A549 (cell line): ENCODE measurements around the gene CISH. TPM values are rescaled to one million over a fixed set of nuclear protein-coding genes. Genes with fewer than 3 reads are reported as not detected.

Experiments
- ATAC-seq, 2 experiments: fragments of 200-7000 bp in 1 of 2; fragments of >200 bp in 1 of 2; cut with Nextera tagmentation in 1 of 2; cut with Tn5 transposase in 1 of 2; 3 replicates each; pipeline versions ENCODE4 v1.8.0 to v1.9.1; 2018 to 2020; ENCODE audit warnings: mild to moderate bottlenecking in 1 of 2, moderate library complexity in 1 of 2
- CTCF ChIA-PET: fragments of 300-600 bp; sonication (Branson Sonifier 250); formaldehyde crosslinking; extraction: SDS; loops from one replicate; lab custom pipeline; 2021; ENCODE audit warnings: antibody characterized with exemption, inconsistent platforms; lab: Yijun Ruan, JAX
- POLR2A ChIA-PET: fragments of 350-600 bp; formaldehyde crosslinking; extraction: SDS; loops from one replicate; lab custom pipeline; 2021; ENCODE audit warnings: antibody characterized with exemption, inconsistent platforms; lab: Yijun Ruan, JAX
- DNase-seq, 2 experiments: peaks; one replicate each; pipeline versions ENCODE4 v3.0.0 to v3.0.0-alpha.2; 2011 to 2016; ENCODE audit warnings: low read depth in 1 of 2, low spot score in 1 of 2
- FAIRE-seq: peaks from 2 replicates; lab custom pipeline; 2011; peaks lifted over from hg19 to GRCh38; lab: Jason Lieb, UNC
- H3K27ac ChIP-seq, 2 experiments: fragments of >200 bp; sonication (Bioruptor Twin); formaldehyde crosslinking; 3 replicates each; pipeline ENCODE4 v1.5.1; 2016 to 2017
- H3K4me1 ChIP-seq: fragments of >200 bp; sonication (Bioruptor Twin); formaldehyde crosslinking; 3 replicates; pipeline ENCODE4 v1.6.1; 2016
- H3K4me2 ChIP-seq: fragments of >200 bp; sonication (Bioruptor Twin); formaldehyde crosslinking; 3 replicates; pipeline ENCODE4 v1.6.1; 2016
- H3K4me3 ChIP-seq: fragments of >200 bp; sonication (Bioruptor Twin); formaldehyde crosslinking; 3 replicates; pipeline ENCODE4 v1.5.1; 2016
- H3K9me3 ChIP-seq: fragments of >200 bp; sonication (Bioruptor Twin); formaldehyde crosslinking; 3 replicates; pipeline ENCODE4 v1.6.1; 2016
- BHLHE40 ChIP-seq: IDR thresholded peaks from 2 replicates; pipeline ENCODE4 v1.6.1; 2012; ENCODE audit warnings: low read depth, low read length, inconsistent platforms
- CHD4 ChIP-seq: fragments of 200-600 bp; sonication (generic); IDR thresholded peaks from 2 replicates; pipeline ENCODE4 v1.6.1; 2016; ENCODE audit warnings: antibody characterized with exemption, mild to moderate bottlenecking, borderline replicate concordance
- EP300 ChIP-seq, 2 experiments: fragments of >200 bp; sonication (Bioruptor Twin); formaldehyde crosslinking; IDR thresholded peaks; 2 replicates in 1 of 2; 3 replicates in 1 of 2; pipeline ENCODE4 v1.6.1; 2016 to 2017
- ESRRA ChIP-seq: fragments of 150-350 bp; IDR thresholded peaks from 2 replicates; pipeline ENCODE4 v1.6.1; 2014; ENCODE audit warnings: mild to moderate bottlenecking, low read length, borderline replicate concordance
- FOXS1 ChIP-seq: fragments of 250-450 bp; sonication (Bioruptor Pico); IDR thresholded peaks from 2 replicates; pipeline ENCODE4 v1.5.0; 2020; ENCODE audit warnings: mild to moderate bottlenecking, moderate library complexity
- HDAC2 ChIP-seq: fragments of 200-600 bp; sonication (generic); IDR thresholded peaks from 2 replicates; pipeline ENCODE4 v1.6.1; 2016
- HEYL ChIP-seq: fragments of 250-450 bp; sonication (Bioruptor Pico); IDR thresholded peaks from 2 replicates; pipeline ENCODE4 v1.8.0; 2021; ENCODE audit warnings: mild to moderate bottlenecking, moderate library complexity
- HOXA7 ChIP-seq: fragments of 250-450 bp; sonication (Bioruptor Pico); IDR thresholded peaks from 2 replicates; pipeline ENCODE4 v1.5.0; 2020; ENCODE audit warnings: mild to moderate bottlenecking, moderate library complexity
- KDM1A ChIP-seq: fragments of 200-600 bp; sonication (generic); IDR thresholded peaks from 2 replicates; pipeline ENCODE4 v1.6.1; 2016; ENCODE audit warnings: low read depth, mild to moderate bottlenecking
- KDM5A ChIP-seq: fragments of 200-600 bp; sonication (generic); IDR thresholded peaks from 2 replicates; pipeline ENCODE4 v1.6.1; 2016; ENCODE audit warnings: antibody characterized with exemption, mild to moderate bottlenecking
- MAFK ChIP-seq: fragments of 450-650 bp; IDR thresholded peaks from 2 replicates; pipeline ENCODE4 v1.6.1; 2014; ENCODE audit not compliant: partially characterized antibody
- PHF8 ChIP-seq: fragments of 200-600 bp; sonication (generic); IDR thresholded peaks from 2 replicates; pipeline ENCODE4 v1.6.1; 2016; ENCODE audit warnings: low read depth, mild to moderate bottlenecking, antibody characterized with exemption, moderate library complexity, borderline replicate concordance
- POLR2A ChIP-seq: IDR thresholded peaks from 2 replicates; pipeline ENCODE4 v1.6.1; 2012; ENCODE audit warnings: mild to moderate bottlenecking, low read length
- RNF2 ChIP-seq: fragments of 200-600 bp; sonication (generic); IDR thresholded peaks from 2 replicates; pipeline ENCODE4 v1.6.1; 2016; ENCODE audit warnings: low read depth, mild to moderate bottlenecking, antibody characterized with exemption, moderate library complexity, borderline replicate concordance
- SMC3 ChIP-seq: fragments of >200 bp; sonication (Bioruptor Twin); formaldehyde crosslinking; IDR thresholded peaks from 3 replicates; pipeline ENCODE4 v1.6.1; 2018; ENCODE audit warnings: inconsistent platforms
- TFCP2L1 ChIP-seq: fragments of 250-450 bp; sonication (Bioruptor Pico); IDR thresholded peaks from 2 replicates; pipeline ENCODE4 v1.5.0; 2021; ENCODE audit warnings: mild to moderate bottlenecking
- TP53 ChIP-seq: fragments of 250-450 bp; sonication (Bioruptor Pico); IDR thresholded peaks from 2 replicates; pipeline ENCODE4 v1.5.0; 2021; ENCODE audit warnings: mild to moderate bottlenecking, moderate library complexity
- ZNF302 ChIP-seq: fragments of 250-450 bp; sonication (Bioruptor Pico); IDR thresholded peaks from 2 replicates; pipeline ENCODE4 v1.9.0; 2021; ENCODE audit warnings: inconsistent platforms, mild to moderate bottlenecking, moderate library complexity
- ZSCAN20 ChIP-seq: fragments of 250-450 bp; sonication (Bioruptor Pico); IDR thresholded peaks from 2 replicates; pipeline ENCODE4 v1.8.0; 2022; ENCODE audit warnings: mild to moderate bottlenecking, moderate library complexity
- WGBS: methylation state at CpG from one replicate; pipeline ENCODE4 v1.1.6; 2017; ENCODE audit errors: missing lambda C conversion rate; 5-methylcytosine and 5-hydroxymethylcytosine counted together
- polyA plus RNA-seq, 4 experiments: library from polyadenylated mRNA; depleted of rRNA in 3 of 4; stranded (reverse); fragments of >200 nt; fragmentation: RNase III in 1 of 4; extraction: RNeasy Plus Mini Kit Qiagen cat#74134 plus additional on column Dnase treatment in 1 of 4; gene quantifications; 2 replicates in 3 of 4; 3 replicates in 1 of 4; pipeline ENCODE4 v1.2.3, GENCODE V29; 2011 to 2017
- TF ChIP-seq, protein P1 (sequence below): IDR thresholded peaks from 2 replicates; pipeline ENCODE4 v1.6.1; 2012
- TF ChIP-seq, protein P2 (sequence below): fragments of >200 bp; sonication (Bioruptor Twin); formaldehyde crosslinking; IDR thresholded peaks from 2 replicates; pipeline ENCODE4 v1.6.1; 2016
- TF ChIP-seq, protein P3 (sequence below): fragments of 450-650 bp; IDR thresholded peaks from 2 replicates; pipeline ENCODE4 v1.6.1; 2014; ENCODE audit warnings: antibody characterized with exemption
- TF ChIP-seq, protein P4 (sequence below): IDR thresholded peaks from 2 replicates; pipeline ENCODE4 v1.6.1; 2012
- TF ChIP-seq, protein P5 (sequence below): IDR thresholded peaks from 2 replicates; pipeline ENCODE4 v1.6.1; 2012; ENCODE audit warnings: low read depth, borderline replicate concordance

CISH gene
- polyA plus RNA-seq, 2 of the 4 experiments (the other 2 are of a cell fraction) = 0.43 to 0.68 TPM

DNA sequence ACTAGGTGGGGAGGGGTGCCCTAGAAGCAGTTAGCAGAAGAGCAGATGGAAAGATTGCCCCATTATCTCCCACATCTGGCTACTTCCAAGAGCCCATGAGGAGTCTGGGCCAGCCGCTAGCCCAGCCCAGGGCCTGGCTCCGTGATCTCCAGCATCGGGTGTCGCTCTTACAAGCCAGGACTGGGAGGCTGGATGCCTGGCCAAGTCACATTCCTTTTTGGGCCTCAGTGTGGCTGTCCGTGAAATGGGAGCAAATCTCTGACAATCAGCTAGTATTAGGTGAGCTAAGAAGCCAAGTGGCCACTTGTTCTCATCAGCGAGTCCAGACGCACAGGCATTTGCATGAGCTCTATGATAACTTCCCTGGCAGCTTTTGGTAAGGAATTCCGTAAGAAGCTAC, 39.9 kb upstream of the CISH start:
- Histone ChIP-seq H3K9me3 (no peaks in the 10 kb centered on the region), H3K4me3 (no peak overlapping the region), H3K4me2 (no peak overlapping the region), H3K27ac (no peak overlapping the region), H3K4me1 (no peaks in the 10 kb centered on the region)
- POLR2A ChIA-PET = no interaction called here
- no peak for FAIRE-seq
- 93% methylated on average over 6 of the region's 8 CpGs for WGBS
- ATAC-seq = no peak
- no peak for DNase-seq
- CTCF ChIA-PET = no interaction called here
- TF ChIP-seq POLR2A (no peak), ZNF302 (CRISPR knock-in tag) (no peak), TFCP2L1 (CRISPR knock-in tag) (no peak), KDM1A (no peak), RNF2 (no peak), FOXS1 (CRISPR knock-in tag) (no peak), ZSCAN20 (no peak), BHLHE40 (no peak)
- TF ChIP-seq, protein P1, sequence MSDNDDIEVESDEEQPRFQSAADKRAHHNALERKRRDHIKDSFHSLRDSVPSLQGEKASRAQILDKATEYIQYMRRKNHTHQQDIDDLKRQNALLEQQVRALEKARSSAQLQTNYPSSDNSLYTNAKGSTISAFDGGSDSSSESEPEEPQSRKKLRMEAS = no peak
- TF ChIP-seq, protein P2, sequence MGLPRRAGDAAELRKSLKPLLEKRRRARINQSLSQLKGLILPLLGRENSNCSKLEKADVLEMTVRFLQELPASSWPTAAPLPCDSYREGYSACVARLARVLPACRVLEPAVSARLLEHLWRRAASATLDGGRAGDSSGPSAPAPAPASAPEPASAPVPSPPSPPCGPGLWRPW = no peak

DNA sequence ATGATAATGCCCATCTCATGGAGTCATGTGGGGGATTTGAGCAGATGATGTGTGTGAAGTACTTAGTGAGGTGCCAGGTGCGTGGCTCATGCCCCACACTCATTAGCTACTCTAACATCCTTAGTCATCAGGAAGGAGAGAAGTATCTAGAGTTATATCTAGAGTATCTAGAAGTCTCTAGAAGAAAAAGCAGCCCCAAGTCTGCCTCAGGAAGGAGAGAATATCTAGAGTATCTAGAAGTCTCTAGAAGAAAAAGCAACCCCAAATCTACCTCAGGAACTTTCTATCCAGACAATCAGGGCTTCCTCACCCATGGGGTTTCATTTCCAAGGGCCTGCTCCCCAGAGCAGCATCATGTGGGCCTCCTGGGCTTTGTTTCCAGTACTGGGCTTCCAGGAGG, 38.4 kb upstream of the CISH start:
- FAIRE-seq = no peak
- TF ChIP-seq SMC3 (no peak), PHF8 (no peak), MAFK (no peak), CHD4 (no peak), TP53 (no peak), EP300 (IDR thresholded peaks at IDR 0.05) (no peak), HOXA7 (CRISPR knock-in tag) (no peak), HDAC2 (no peak), KDM5A (no peak), FOXS1 (CRISPR knock-in tag) (no peak), ESRRA (no peak), RNF2 (no peak), HEYL (CRISPR knock-in tag) (no peak)
- TF ChIP-seq, protein P3, sequence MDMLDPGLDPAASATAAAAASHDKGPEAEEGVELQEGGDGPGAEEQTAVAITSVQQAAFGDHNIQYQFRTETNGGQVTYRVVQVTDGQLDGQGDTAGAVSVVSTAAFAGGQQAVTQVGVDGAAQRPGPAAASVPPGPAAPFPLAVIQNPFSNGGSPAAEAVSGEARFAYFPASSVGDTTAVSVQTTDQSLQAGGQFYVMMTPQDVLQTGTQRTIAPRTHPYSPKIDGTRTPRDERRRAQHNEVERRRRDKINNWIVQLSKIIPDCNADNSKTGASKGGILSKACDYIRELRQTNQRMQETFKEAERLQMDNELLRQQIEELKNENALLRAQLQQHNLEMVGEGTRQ = no peak
- TF ChIP-seq, protein P4, sequence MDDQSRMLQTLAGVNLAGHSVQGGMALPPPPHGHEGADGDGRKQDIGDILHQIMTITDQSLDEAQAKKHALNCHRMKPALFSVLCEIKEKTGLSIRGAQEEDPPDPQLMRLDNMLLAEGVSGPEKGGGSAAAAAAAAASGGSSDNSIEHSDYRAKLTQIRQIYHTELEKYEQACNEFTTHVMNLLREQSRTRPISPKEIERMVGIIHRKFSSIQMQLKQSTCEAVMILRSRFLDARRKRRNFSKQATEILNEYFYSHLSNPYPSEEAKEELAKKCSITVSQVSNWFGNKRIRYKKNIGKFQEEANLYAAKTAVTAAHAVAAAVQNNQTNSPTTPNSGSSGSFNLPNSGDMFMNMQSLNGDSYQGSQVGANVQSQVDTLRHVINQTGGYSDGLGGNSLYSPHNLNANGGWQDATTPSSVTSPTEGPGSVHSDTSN = no peak
- TF ChIP-seq, protein P2 = no peak
- TF ChIP-seq, protein P5, sequence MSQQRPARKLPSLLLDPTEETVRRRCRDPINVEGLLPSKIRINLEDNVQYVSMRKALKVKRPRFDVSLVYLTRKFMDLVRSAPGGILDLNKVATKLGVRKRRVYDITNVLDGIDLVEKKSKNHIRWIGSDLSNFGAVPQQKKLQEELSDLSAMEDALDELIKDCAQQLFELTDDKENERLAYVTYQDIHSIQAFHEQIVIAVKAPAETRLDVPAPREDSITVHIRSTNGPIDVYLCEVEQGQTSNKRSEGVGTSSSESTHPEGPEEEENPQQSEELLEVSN = no peak
- CTCF ChIA-PET = interaction anchor here (0.7 to 1.5 kb wide), 5 partner anchors 9 to 81 kb away, joined by 3 to 8 read pairs (median 4); partner anchors contain the start of gene HEMK1

More for the DNA sequence above, 38.4 kb upstream of the CISH start:
- Histone ChIP-seq H3K9me3 (no peaks in the 10 kb centered on the region), H3K4me1 (no peaks in the 10 kb centered on the region), H3K27ac (no peak overlapping the region), H3K4me3 (no peak overlapping the region), H3K4me2 (no peak overlapping the region)
- 85% methylated on average over 1 of the region's 1 CpG for WGBS
- ATAC-seq = no peak
- POLR2A ChIA-PET = no interaction called here
- no peak for DNase-seq
